HG03439 (cell line): Measurements from ENCODE around the gene MRM2.
"Not testable (repeated sequence)": the region's sequence is repeated elsewhere in the genome, so short reads cannot be mapped to it uniquely, and the experiment has no call there.

Source experiments
- ATAC-seq: cut with Tn5 transposase; IDR thresholded peaks from one replicate; pipeline ENCODE4 v1.9.1; 2021; ENCODE audit warnings: mild to moderate bottlenecking, moderate library complexity; ENCODE audit not compliant: unreplicated experiment

The MRM2 gene

GRCh38 chr7:2269089-2269990 is 27.3 kb upstream of the MRM2 start:
- not testable (repeated sequence) for ATAC-seq

DNA sequence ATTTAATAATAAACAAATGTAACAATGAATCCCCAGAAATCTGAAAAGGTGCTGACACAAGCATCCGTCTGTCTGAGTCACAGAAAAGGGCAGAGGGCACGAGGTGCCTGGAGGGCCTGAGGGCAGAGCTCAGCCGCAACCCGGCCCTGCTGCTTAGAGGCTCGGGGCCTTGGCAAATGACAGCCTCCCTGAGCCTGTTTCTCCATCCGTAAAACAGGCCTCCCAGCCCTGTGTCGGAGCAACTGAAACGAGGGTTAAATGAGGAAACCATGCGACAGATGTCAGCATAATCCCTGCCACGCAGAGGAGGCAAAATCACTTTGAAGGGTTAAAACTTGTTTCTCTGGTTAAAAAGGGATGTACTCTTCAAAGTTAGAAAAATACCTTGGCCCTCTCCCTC is 24.9 kb upstream of the MRM2 start:
- no peak for ATAC-seq

DNA sequence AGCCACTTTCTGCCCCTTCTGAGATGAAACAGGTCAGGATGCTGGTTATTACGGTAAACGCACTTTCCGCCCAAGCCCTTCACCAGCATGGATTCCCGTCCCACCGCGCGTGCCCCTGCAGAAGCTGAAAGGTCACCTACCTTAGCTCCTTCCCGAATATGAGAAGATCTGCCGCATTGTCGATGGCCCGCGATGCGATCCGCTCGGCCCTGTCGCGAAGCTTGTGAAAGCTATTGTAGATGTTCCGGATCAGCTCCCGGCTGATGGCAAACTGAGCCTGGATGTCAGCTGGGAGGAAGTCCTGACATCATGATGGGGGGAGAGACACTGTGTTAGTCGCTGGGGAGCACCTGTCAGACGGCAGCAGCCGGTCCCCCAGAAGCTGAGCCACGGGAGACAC is 22.2 kb upstream of the MRM2 start:
- no peak for ATAC-seq

- ATAC-seq, result no peak
Observed at GRCh38 chr7:2263176-2263575, 21.2 kb upstream of the MRM2 start.

- ATAC-seq, result no peak
Observed at GRCh38 chr7:2261611-2262010, 19.6 kb upstream of the MRM2 start.

DNA sequence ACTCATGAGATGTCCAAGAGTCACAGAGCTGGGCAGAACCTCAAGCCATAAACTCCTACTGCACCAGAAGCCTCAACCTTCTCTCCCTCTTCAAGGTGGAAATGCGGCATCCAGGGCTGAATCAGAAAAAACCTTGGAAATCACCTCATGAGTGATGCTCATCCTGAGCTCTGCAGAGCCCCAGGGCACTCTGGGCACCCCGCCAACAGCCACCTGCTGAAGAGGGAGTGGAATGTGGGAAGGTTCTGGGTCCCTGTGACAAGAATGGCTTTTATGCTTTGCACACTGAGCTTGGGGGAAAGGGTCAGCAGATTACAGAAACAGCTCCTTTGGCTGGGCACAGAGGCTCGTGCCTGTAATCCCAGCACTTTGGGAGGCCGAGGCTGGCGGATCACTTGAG is 18.8 kb upstream of the MRM2 start:
- ATAC-seq, result no peak

DNA sequence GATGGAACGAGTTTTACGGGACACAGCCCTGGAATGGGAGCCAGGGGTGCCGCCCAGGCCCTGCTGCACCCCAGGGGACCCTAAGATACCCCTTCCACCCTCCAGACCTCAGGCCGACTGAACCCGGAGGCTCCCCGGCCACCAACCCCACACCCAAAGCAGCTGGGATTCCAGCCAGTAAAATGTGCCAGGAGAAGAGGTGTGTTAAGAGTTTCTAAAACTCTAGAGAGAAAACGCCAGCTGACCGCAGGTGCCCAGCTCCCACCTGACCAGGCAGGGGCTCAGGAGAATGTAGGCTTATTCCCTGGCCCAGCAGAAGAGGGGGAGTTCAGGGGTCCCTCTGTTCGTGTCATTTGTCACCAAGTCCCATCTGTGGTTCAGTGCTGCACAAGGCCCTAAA is 17.5 kb upstream of the MRM2 start:
- no peak for ATAC-seq

GRCh38 chr7:2258661-2259365 is 16.8 kb upstream of the MRM2 start:
- ATAC-seq, result peak; percentile 57

DNA sequence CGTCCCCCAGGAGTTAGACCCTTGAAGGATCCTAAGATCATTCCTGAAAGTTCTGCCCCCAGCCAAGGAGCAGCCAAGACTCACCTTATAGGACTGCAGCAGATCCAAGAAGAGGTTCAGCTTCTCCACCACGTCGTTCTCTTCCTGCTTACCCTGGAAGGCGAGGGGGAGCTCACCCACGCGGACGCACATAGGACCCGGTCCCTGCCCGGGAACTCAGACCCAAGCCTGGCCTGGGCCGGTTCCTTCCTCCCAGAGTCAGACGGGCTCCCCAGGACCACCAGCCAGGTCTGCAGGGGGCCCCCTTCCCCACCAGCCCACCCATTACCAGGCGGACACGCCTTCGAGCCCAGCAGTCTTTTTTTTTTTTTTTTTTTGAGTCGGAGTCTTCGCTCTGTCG is 15.6 kb upstream of the MRM2 start:
- no peak for ATAC-seq

DNA sequence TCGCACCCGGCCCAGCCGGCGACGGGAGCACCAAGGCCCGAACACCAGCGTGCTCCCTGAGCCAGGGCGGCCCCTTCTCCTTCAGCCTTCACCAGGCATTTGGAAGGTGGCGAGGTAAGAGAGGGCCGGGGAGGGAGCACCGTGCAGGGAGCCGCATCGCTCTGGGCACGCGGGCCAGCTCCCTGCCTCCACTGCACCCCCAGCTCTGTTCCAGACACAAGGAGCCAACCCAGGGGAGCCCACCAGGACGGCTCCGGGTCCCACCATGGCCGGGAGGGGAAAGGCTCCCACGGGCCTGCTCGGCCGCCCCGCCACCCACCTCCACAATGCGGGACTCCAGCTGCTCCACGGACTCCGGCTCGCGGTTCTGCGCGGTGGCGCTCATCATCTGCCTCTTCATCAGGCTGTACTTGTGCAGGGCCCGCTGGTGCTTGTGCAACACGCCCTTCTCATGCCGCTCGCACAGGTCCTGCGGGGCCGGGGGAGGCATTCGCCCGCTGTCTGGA is 15.1 kb upstream of the MRM2 start:
- ATAC-seq, result no peak

GRCh38 chr7:2256306-2257045 is 14.5 kb upstream of the MRM2 start:
- no peak for ATAC-seq

- no peak for ATAC-seq
Observed at GRCh38 chr7:2255145-2256139, 13.4 kb upstream of the MRM2 start.

- ATAC-seq, result no peak
Observed at GRCh38 chr7:2254429-2255144, 12.6 kb upstream of the MRM2 start.

GRCh38 chr7:2253525-2254244 is 11.7 kb upstream of the MRM2 start:
- ATAC-seq, result no peak

- ATAC-seq, result no peak
Observed at GRCh38 chr7:2253021-2253420, 11.0 kb upstream of the MRM2 start.

DNA sequence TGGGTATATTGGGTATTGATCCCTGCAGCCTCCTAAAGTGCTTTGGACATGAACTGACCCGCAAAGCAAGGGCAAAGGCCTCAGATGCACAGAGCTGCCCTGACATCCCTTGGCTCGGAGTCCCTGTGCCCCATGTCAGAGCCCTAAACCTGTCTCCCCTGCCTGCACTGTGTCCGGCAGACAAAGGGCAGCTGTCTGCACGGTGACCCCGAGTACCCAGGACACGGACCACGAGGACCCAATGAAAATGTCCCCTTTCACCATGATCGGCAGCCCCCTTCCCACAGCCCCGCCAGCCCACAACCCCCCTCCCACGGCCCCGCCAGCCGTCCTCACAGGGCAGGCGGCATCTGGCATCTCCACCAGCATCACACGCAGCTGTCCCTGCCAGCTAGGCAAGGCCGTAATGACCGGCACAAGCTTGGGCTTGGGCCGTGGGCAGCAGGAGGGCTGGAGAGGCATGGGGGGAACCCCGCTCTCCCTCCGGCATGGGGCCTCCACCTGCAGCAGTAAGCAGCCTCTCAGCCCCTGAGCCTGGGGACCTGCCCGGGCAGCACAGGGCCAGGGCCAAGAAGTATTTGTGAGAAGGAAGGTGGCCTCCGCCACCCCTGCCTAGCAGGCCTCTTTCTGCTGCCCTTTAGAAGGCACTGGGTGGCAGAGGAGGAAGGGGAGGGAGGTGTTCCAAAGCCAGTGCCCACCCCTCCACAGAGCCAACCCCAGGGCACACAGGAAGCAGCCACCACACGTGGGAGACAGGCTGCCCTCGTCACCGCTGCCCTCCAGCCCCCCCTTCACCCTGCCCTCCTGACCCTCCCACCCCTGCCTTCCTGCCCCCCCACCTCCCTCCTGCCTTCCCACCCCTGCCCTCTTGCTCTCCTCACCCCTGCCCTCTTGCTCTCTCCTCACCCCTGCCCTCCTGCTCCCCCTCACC is 10.1 kb upstream of the MRM2 start:
- ATAC-seq, result no peak

DNA sequence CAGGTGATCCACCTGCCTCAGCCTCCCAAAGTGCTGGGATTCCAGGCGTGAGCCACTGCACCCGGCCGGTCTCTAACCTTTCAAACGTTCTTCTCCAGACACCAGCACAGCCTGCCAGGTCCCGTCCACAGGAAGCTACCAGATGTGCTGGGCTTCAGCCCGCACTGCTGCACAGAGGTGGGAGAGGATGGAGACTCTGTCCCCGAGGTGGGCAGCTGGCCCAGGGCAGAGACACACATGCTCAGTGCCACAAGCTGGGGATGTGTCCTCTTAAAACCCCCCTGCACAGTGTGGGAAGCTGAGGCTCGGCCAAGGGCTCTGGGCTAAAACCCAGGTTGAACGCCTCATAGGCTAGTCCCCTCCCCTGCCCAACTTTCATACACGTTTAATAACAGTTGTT is 9.4 kb upstream of the MRM2 start:
- ATAC-seq, result no peak
